Measurements from ENCODE around the gene EEPD1. TPM values are rescaled to one million over a fixed set of nuclear protein-coding genes. Genes with fewer than 3 reads are reported as not detected.

The EEPD1 gene
- polyA plus RNA-seq, 1 of the 3 experiments (the other 2 are of a cell fraction): 5.0 TPM

GRCh38 chr7:36304099-36304425, 151.0 kb downstream of the EEPD1 start:
- H3K9ac ChIP-seq: no peak overlapping the region
- no peak overlapping the region for H2AFZ ChIP-seq (ENCODE audit: low read depth)
- H3K4me2 ChIP-seq: peak overlapping the region; percentile 59
- H3K36me3 ChIP-seq (replicated peaks in 1 of 2; ENCODE audit: control insufficient read depth in 1 of 2, insufficient read depth in 2 of 2, low read length in 1 of 2): no peaks in the 10 kb centered on the region
- ChIA-PET POLR2A (interaction anchor here (0.8 kb wide), 1 partner anchor 11 kb away, joined by 4 read pairs; no protein-coding TSS in a partner anchor), CTCF (interaction anchor here (0.6 to 25.4 kb wide), 8 partner anchors 13 to 663 kb away, joined by 3 to 369 read pairs (median 7); a partner anchor contains a TSS)
- no peaks in the 10 kb centered on the region for H3K79me2 ChIP-seq (ENCODE audit: insufficient read depth)
- WGBS (ENCODE audit: low lambda C conversion rate): 80% methylated on average over 6 of the region's 6 CpGs
- peaks cover 14% of the 10 kb centered on the region for H3F3A ChIP-seq (replicated peaks; ENCODE audit: insufficient read depth)
- TF ChIP-seq RAD21 (IDR thresholded peaks at IDR 0.05; ENCODE audit: low read length) (peak; percentile 32), GATA2 (CRISPR knock-in tag; IDR thresholded peaks at IDR 0.05) (no peak)
- peaks cover 26 to 45% of the 10 kb centered on the region in 2 experiments for H3K4me1 ChIP-seq (ENCODE audit: control insufficient read depth in 1 of 2, insufficient read depth in 2 of 2, low read depth in 1 of 2, low read length in 1 of 2)
- H3K27ac ChIP-seq (ENCODE audit: low read depth in 2 of 2, low read length in 1 of 2): peak overlapping the region; percentile 61 to 94
- H3K9me2 ChIP-seq: no peaks in the 10 kb centered on the region
- H4K20me1 ChIP-seq (ENCODE audit: insufficient read depth): no peaks in the 10 kb centered on the region
- DNase-seq: peak; percentile 54
- H3K27me3 ChIP-seq (ENCODE audit: insufficient read depth): no peaks in the 10 kb centered on the region
- no peak overlapping the region for H3K4me3 ChIP-seq (ENCODE audit: low read depth in 2 of 2, low read length in 1 of 2)
- H3K9me3 ChIP-seq: no peaks in the 10 kb centered on the region

DNA sequence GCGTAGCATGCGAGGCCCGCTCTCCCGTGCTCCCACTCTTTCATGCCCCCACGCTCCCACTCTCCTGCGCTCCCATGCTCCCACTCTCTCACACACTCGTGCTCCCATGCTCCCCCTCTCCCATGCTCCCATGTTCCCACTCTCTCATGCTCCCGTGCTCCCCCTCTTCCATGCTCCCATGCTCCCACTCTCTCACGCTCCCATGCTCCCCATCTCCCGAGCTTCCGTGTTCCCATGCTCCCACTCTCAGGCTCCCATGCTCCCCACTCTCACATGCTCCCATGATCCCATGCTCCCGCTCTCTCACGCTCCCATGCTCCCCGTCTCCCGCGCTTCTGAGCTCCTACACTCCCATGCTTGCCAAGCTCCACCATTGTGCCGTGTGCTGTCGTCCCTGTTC, 152.2 kb downstream of the EEPD1 start:
- Histone ChIP-seq H3K79me2 (ENCODE audit: insufficient read depth) (no peaks in the 10 kb centered on the region), H2AFZ (ENCODE audit: low read depth) (no peak overlapping the region), H3K4me3 (ENCODE audit: low read depth in 2 of 2, low read length in 1 of 2) (no peak overlapping the region), H3K4me1 (ENCODE audit: control insufficient read depth in 1 of 2, insufficient read depth in 2 of 2, low read depth in 1 of 2, low read length in 1 of 2) (peaks cover 26 to 35% of the 10 kb centered on the region in 2 experiments), H3F3A (replicated peaks; ENCODE audit: insufficient read depth) (peaks cover 14% of the 10 kb centered on the region), H4K20me1 (ENCODE audit: insufficient read depth) (no peaks in the 10 kb centered on the region), H3K27ac (ENCODE audit: low read depth in 2 of 2, low read length in 1 of 2) (no peak overlapping the region), H3K9ac (no peak overlapping the region), H3K9me3 (no peaks in the 10 kb centered on the region), H3K4me2 (no peak overlapping the region), H3K36me3 (replicated peaks in 1 of 2; ENCODE audit: control insufficient read depth in 1 of 2, insufficient read depth in 2 of 2, low read length in 1 of 2) (no peaks in the 10 kb centered on the region), H3K9me2 (no peaks in the 10 kb centered on the region), H3K27me3 (ENCODE audit: insufficient read depth) (no peaks in the 10 kb centered on the region)
- 97% methylated on average over 18 of the region's 18 CpGs for WGBS (ENCODE audit: low lambda C conversion rate)
- POLR2A ChIA-PET: no interaction called here
- DNase-seq: no peak
- no peak for TF ChIP-seq YY1 (IDR thresholded peaks at IDR 0.05; ENCODE audit: low read depth)
- no peak for TF ChIP-seq SIN3A (IDR thresholded peaks at IDR 0.05; ENCODE audit: borderline replicate concordance, low read depth, low read length)
- no peak for TF ChIP-seq PBX3 (IDR thresholded peaks at IDR 0.05)
- TF ChIP-seq MEF2A (IDR thresholded peaks at IDR 0.05; ENCODE audit: borderline replicate concordance, low read depth): no peak
- no peak for TF ChIP-seq NRF1 (IDR thresholded peaks at IDR 0.05; ENCODE audit: low read depth, low read length)
- CTCF ChIA-PET: interaction anchor here (0.6 to 25.4 kb wide), 7 partner anchors 12 to 398 kb away, joined by 3 to 369 read pairs (median 10); no protein-coding TSS in a partner anchor

- CTCF ChIA-PET: interaction anchor here (1.2 to 25.4 kb wide), 4 partner anchors 11 to 399 kb away, joined by 3 to 369 read pairs (median 181); no protein-coding TSS in a partner anchor
- H3K4me1 ChIP-seq (ENCODE audit: control insufficient read depth in 1 of 2, insufficient read depth in 2 of 2, low read depth in 1 of 2, low read length in 1 of 2): peaks cover 26 to 32% of the 10 kb centered on the region in 2 experiments
- DNase-seq: no peak
Observed at GRCh38 chr7:36305648-36306047, 152.6 kb downstream of the EEPD1 start.

More at GRCh38 chr7:36305648-36306047, 152.6 kb downstream of the EEPD1 start:
- no peaks in the 10 kb centered on the region for H4K20me1 ChIP-seq (ENCODE audit: insufficient read depth)
- H3K79me2 ChIP-seq (ENCODE audit: insufficient read depth): no peaks in the 10 kb centered on the region
- TF ChIP-seq RXRA (IDR thresholded peaks at IDR 0.05; ENCODE audit: borderline replicate concordance, low read depth) (no peak), CHD2 (IDR thresholded peaks at IDR 0.05; ENCODE audit: low read length, partially characterized antibody) (no peak), EZH2phosphoT487 (IDR thresholded peaks at IDR 0.05; ENCODE audit: borderline replicate concordance, low read depth) (no peak)
- whole genome bisulfite sequencing (ENCODE audit: low lambda C conversion rate): 93% methylated on average over 5 of the region's 5 CpGs
- H3K9me2 ChIP-seq: no peaks in the 10 kb centered on the region
- H3K27me3 ChIP-seq (ENCODE audit: insufficient read depth): no peaks in the 10 kb centered on the region
- H2AFZ ChIP-seq (ENCODE audit: low read depth): no peak overlapping the region
- H3K4me2 ChIP-seq: no peak overlapping the region
- POLR2A ChIA-PET: no interaction called here
- no peak overlapping the region for H3K9ac ChIP-seq
- no peaks in the 10 kb centered on the region for H3K9me3 ChIP-seq
- H3K27ac ChIP-seq (ENCODE audit: low read depth in 2 of 2, low read length in 1 of 2): no peak overlapping the region
- peaks cover 14% of the 10 kb centered on the region for H3F3A ChIP-seq (replicated peaks; ENCODE audit: insufficient read depth)
- no peaks in the 10 kb centered on the region for H3K36me3 ChIP-seq (replicated peaks in 1 of 2; ENCODE audit: control insufficient read depth in 1 of 2, insufficient read depth in 2 of 2, low read length in 1 of 2)
- no peak overlapping the region for H3K4me3 ChIP-seq (ENCODE audit: low read depth in 2 of 2, low read length in 1 of 2)

Data from SK-N-SH (cell line).